Activated B cell treated with CpG ODN at 0.5 μM for 24 hours (primary cell): ENCODE results near the gene MAML3. TPM values are rescaled to one million over a fixed set of nuclear protein-coding genes. Genes with fewer than 3 reads are reported as not detected.
"Not testable (repeated sequence)": the region's sequence is repeated elsewhere in the genome, so short reads cannot be mapped to it uniquely, and the experiment has no call there.

Experiments
- ATAC-seq: fragments of 200-7000 bp; cut with Tn5 transposase; one replicate; pipeline ENCODE4 v1.10.0; 2021; ENCODE audit warnings: low read depth, mild to moderate bottlenecking, moderate library complexity
- CTCF ChIA-PET: fragments of 350-600 bp; sonication (Branson Sonifier 250); formaldehyde crosslinking; loops from one replicate; lab custom pipeline; 2021; ENCODE audit warnings: antibody characterized with exemption; lab: Charles Lee
- POLR2A ChIA-PET: fragments of 350-600 bp; sonication (Branson Sonifier 250); formaldehyde crosslinking; loops from one replicate; lab custom pipeline; 2021; ENCODE audit warnings: antibody characterized with exemption; lab: Charles Lee
- DNase-seq: peaks from one replicate; pipeline ENCODE4 v3.0.0; 2022
- H3K27ac Mint-ChIP-seq: one replicate; pipeline ENCODE4 v1.8.0; 2020; ENCODE audit warnings: mixed read lengths
- H3K27me3 Mint-ChIP-seq: one replicate; pipeline ENCODE4 v1.8.0; 2021; ENCODE audit warnings: mixed read lengths
- H3K36me3 Mint-ChIP-seq: one replicate; pipeline ENCODE4 v1.8.0; 2021; ENCODE audit warnings: low read depth, mixed read lengths
- H3K4me1 Mint-ChIP-seq: one replicate; pipeline ENCODE4 v1.8.0; 2021; ENCODE audit warnings: mixed read lengths
- H3K4me3 Mint-ChIP-seq: one replicate; pipeline ENCODE4 v1.8.0; 2020; ENCODE audit warnings: mild to moderate bottlenecking, mixed read lengths
- H3K9me3 Mint-ChIP-seq: one replicate; pipeline ENCODE4 v1.8.0; 2020; ENCODE audit warnings: mixed read lengths
- intact Hi-C: fragments of 100-400 bp; cut with micrococcal nuclease; formaldehyde crosslinking; loops from one replicate; pipeline ENCODE4 v1.15.1; 2024
- total RNA-seq: library from RNA; stranded (reverse); gene quantifications from 2 replicates; pipeline ENCODE4 v1.2.3, GENCODE V29; 2022
- TF ChIP-seq, protein P1 (sequence below): fragments of 200-600 bp; IDR thresholded peaks from one replicate; pipeline ENCODE4 v1.8.0; 2022; ENCODE audit warnings: antibody characterized with exemption, mild to moderate bottlenecking

MAML3 gene
- total RNA-seq, 1 donor from 2014 or later = 2.6 TPM

DNA sequence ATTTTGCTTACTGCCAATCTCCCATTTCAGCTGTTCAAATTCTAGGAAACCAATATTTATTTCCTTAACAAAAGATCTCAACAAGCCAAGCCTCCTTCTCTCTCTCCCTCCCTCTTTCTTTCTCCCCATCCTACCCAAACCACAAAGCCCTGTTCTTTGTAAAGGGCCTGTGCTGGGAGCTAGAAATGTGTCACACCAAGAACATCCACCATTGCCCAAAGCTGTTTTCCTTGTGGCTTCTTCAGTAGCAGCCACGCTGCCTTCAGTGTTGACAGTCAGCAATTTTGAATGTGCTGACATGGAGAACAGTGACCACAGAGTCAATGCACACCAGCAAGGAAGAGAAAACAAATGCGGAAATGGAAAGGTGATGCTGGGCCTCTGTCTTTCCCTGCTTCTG is 203.0 kb downstream of the MAML3 start:
- Mint-ChIP-seq H3K4me1 (peaks cover 35% of the 10 kb centered on the region), H3K9me3 (peaks cover 2% of the 10 kb centered on the region), H3K36me3 (peaks cover 1% of the 10 kb centered on the region), H3K27me3 (peaks cover 10% of the 10 kb centered on the region), H3K4me3 (no peak overlapping the region), H3K27ac (no peak overlapping the region)
- ChIA-PET CTCF (no interaction called here), POLR2A (no interaction called here)
- DNase-seq (no peak), ATAC-seq (no peak)
- TF ChIP-seq, protein P1, sequence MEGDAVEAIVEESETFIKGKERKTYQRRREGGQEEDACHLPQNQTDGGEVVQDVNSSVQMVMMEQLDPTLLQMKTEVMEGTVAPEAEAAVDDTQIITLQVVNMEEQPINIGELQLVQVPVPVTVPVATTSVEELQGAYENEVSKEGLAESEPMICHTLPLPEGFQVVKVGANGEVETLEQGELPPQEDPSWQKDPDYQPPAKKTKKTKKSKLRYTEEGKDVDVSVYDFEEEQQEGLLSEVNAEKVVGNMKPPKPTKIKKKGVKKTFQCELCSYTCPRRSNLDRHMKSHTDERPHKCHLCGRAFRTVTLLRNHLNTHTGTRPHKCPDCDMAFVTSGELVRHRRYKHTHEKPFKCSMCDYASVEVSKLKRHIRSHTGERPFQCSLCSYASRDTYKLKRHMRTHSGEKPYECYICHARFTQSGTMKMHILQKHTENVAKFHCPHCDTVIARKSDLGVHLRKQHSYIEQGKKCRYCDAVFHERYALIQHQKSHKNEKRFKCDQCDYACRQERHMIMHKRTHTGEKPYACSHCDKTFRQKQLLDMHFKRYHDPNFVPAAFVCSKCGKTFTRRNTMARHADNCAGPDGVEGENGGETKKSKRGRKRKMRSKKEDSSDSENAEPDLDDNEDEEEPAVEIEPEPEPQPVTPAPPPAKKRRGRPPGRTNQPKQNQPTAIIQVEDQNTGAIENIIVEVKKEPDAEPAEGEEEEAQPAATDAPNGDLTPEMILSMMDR = no peak
- intact Hi-C loops = no loop called here

DNA sequence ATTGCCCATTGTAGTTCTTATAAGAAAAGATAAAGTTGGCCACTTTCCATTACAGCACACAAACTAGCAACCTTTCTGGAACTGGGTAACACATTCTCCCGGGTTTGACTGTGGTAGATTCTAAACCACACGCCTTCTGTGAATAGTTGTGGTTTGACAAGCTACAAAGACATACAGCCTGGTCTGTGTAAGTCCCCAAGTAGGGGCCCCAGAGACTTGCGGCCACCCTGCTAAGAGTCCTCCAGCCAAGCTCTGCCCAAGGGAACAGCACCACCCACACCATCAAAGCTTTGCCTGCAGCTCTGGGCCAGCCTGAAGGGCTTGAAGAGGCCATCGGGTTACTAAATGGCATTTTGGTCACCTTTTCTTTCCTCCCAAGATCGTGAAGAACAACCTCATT is 203.4 kb downstream of the MAML3 start:
- Mint-ChIP-seq H3K9me3 (peaks cover 2% of the 10 kb centered on the region), H3K27me3 (peaks cover 10% of the 10 kb centered on the region), H3K27ac (peak overlapping the region; percentile 9), H3K4me1 (peaks cover 35% of the 10 kb centered on the region), H3K4me3 (no peak overlapping the region), H3K36me3 (peaks cover 1% of the 10 kb centered on the region)
- peak; percentile 17 for DNase-seq
- CTCF ChIA-PET = no interaction called here
- intact Hi-C loops = no loop called here
- peak; percentile 90 for ATAC-seq
- TF ChIP-seq, protein P1 = no peak
- POLR2A ChIA-PET = interaction anchor here (0.6 kb wide), 1 partner anchor 15 kb away, joined by 3 read pairs; no protein-coding TSS in a partner anchor

DNA sequence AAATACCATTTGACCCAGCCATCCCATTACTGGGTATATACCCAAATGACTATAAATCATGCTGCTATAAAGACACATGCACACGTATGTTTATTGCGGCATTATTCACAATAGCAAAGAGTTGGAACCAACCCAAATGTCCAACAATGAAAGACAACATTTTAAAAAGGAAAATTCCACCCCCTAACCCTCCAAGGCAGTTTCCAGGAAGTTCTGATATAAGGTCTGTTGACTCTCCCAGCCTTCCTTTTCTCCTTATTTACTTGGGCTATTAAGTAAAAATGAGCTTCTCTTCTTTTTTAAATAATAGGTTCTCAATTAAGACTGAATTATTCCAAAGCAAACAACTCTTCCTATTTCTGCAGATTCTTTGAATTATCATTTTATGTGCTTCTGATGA is 209.1 kb downstream of the MAML3 start:
- ATAC-seq, H3K9me3 Mint-ChIP-seq, CTCF ChIA-PET, H3K27me3 Mint-ChIP-seq, H3K4me3 Mint-ChIP-seq, POLR2A ChIA-PET, intact Hi-C loops, DNase-seq, H3K36me3 Mint-ChIP-seq, H3K27ac Mint-ChIP-seq: not testable (repeated sequence)
- peaks cover 11% of the 10 kb centered on the region for H3K4me1 Mint-ChIP-seq

DNA sequence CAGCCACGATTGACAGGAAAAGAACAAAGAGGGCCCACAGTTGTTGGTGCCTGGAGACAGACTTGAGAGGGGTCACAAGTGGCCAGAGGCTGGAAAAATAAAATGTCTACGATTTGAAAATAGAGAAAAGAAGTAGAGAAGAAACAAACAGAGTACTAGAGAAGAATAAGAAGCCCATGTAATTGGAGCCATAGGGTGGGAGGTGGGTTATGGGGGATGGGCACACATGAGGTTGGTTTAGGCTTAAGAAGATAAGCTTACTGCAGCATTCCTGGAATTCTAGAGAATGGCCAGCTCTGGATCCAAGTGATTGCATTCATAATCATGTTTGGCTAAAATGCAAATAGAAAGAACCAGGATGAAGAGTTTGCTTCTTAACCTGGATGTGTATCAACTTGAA is 210.7 kb downstream of the MAML3 start:
- DNase-seq = no peak
- POLR2A ChIA-PET = no interaction called here
- CTCF ChIA-PET = no interaction called here
- Mint-ChIP-seq H3K27ac (no peak overlapping the region), H3K4me1 (peaks cover 10% of the 10 kb centered on the region), H3K36me3 (no peaks in the 10 kb centered on the region), H3K9me3 (no peaks in the 10 kb centered on the region), H3K4me3 (no peak overlapping the region), H3K27me3 (no peaks in the 10 kb centered on the region)
- no peak for ATAC-seq
- intact Hi-C loops = no loop called here
- TF ChIP-seq, protein P1 = no peak

DNA sequence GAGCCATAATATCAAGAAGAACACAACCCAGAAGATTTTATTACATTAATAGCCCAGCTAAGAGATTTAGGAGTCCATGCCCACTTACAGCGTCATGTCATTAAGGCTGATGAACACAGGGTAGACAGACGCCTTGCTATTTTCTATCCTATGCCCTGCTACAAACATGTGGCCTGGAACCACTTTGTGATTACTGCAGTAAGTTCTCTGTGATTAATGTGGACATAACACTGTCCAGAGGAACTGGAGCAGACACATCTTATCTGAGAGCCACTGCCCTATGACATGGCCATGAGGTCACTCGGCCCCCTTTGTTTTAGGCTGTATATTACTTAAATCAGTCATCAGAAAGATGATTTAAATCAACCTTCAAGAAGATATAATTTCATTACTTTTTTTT is 211.7 kb downstream of the MAML3 start:
- Mint-ChIP-seq H3K4me1 (peaks cover 7% of the 10 kb centered on the region), H3K27me3 (no peaks in the 10 kb centered on the region), H3K36me3 (no peaks in the 10 kb centered on the region), H3K9me3 (no peaks in the 10 kb centered on the region), H3K4me3 (no peak overlapping the region), H3K27ac (no peak overlapping the region)
- TF ChIP-seq, protein P1 = no peak
- DNase-seq = no peak
- no peak for ATAC-seq
- CTCF ChIA-PET = no interaction called here
- intact Hi-C loops = no loop called here
- POLR2A ChIA-PET = interaction anchor here (0.7 kb wide), 1 partner anchor 893 kb away, joined by 3 read pairs; no protein-coding TSS in a partner anchor

DNA sequence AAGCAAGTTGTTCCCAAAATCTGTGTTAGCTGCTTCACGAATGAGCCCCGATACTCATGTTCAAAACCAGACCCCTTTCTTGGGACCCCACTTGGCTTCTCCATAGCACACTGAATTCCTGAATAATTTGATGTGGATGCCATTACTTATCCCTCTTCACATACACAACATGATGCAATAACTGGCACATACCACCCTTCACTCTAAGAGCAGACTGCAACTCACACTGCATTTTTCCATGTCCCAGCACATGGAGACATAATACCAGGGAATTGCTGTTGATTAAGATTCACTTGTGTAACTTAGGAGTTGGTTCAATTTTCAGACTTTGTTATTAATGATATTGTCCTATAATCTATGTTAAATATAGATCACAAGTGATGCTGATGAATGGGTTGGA is 213.4 kb downstream of the MAML3 start:
- DNase-seq = no peak
- Mint-ChIP-seq H3K27me3 (no peaks in the 10 kb centered on the region), H3K36me3 (no peaks in the 10 kb centered on the region), H3K9me3 (no peaks in the 10 kb centered on the region), H3K4me3 (no peak overlapping the region), H3K27ac (no peak overlapping the region), H3K4me1 (no peaks in the 10 kb centered on the region)
- TF ChIP-seq, protein P1 = no peak
- intact Hi-C loops = no loop called here
- ATAC-seq = no peak
- ChIA-PET CTCF (no interaction called here), POLR2A (no interaction called here)
